NCI-H345 treated with DMSO at 0.1 percent for 48 hours (cell line): ENCODE data around the gene CREB5.

Source experiments
- DNase-seq: peaks from one replicate; lab custom pipeline; 2025; ENCODE audit not compliant: unreplicated experiment; lab: John Stamatoyannopoulos, UW

CREB5 gene

DNA sequence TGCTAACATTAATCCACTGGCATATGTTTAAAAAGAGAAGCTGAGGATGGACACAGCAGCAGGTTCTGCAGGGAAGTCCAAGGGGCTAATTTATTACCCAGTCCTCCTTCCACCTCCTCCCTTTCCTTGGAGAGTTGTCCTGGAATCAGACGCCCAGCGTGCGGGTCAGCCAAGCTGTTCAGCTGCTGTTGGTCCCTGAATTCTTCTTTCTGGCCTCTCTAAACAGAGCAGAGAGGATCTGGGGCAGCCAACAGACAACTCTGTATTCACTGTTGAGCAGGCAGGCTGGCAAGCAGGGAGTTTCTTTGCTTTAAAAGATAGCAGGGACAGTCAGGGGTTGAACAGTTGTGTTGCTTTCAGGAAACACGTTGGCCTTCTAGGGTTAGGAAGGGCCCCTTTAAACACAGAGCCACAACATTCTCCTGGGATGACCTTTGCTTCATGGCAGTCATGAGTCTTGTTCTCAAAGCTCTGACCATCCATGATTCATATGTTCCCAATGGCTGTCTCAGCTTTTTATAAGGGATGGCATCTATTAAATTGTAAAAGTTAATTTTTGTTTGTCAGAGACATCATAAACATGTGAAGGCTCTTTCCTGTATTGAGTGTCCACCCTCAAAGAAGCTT, 217.0 kb downstream of the CREB5 start:
- DNase-seq: no peak

DNA sequence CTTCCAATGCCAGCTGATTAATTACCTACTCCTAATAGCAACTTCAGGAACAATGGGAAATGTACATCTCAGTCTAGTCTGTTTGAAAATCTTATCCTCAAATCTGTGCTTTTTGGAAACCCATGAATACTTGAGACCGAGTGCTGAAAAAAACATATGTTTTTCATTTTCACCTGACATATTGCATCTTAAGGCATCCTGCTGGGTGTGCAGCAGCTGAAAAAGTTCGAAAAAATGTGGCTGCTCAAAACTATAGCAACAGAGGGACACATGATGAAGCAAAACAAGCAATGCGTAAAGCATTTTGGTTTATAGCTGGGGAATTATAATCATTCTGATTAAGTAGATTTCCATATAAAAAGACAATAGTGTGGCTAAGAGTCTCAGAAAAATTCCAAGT, 218.0 kb downstream of the CREB5 start:
- DNase-seq: no peak

- no peak for DNase-seq
Observed at GRCh38 chr7:28631995-28632394, 219.7 kb downstream of the CREB5 start.

DNA sequence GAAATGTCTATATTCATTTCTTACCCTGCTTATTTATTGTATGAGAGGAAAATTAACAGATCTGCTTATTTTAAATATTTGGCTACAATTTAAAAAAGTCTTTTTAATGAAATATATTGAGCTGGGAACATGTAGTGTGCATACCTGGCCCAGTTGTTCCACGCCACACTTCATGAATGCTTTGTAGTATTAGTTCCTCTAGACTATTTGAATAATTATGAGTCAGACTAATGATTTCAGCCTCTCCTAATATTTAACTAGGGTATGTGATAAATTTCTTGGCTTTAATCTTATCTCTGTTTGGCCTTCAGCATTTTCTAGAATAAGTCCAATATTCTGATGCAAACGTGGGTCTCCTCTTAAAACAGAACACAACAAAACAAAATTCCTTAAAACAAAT, 226.6 kb downstream of the CREB5 start:
- no peak for DNase-seq

GRCh38 chr7:28640001-28640400, 227.7 kb downstream of the CREB5 start:
- no peak for DNase-seq

DNA sequence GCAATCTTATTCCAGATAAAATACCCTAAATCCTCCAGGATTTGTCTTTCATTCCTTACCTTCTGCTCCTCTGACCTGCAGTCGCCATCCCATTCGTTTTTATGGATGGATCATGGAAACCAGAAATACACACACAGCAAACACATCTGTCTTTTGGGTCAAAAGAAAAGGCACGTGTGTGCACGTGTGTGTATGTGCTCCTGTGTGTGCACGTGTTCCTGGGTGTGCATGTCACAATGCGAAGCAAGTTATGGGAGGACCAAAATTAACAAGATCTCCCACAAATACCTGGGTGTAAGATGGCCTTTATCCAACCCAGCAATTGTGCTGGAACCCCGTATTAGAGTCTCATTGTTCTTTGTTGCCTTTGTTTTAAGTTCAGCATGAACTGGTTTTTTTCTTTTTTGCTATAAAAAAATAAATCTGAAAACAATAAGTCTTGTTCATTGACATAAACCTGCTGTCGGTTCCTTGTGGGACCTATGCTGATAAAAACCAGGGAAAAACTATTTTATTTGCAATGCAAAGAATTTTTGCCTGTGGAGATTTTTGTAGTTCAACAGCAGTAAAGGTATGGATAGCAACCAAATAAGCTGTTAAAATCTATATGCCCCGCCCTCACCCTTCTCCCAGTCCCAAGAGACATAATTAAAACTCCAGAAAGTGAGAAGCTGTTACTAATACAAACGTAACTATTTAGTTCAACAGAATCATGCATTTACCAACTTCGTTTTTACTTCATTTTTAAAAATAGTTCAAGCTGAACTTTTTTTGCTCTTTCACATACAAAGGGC, 229.6 kb downstream of the CREB5 start:
- no peak for DNase-seq

DNA sequence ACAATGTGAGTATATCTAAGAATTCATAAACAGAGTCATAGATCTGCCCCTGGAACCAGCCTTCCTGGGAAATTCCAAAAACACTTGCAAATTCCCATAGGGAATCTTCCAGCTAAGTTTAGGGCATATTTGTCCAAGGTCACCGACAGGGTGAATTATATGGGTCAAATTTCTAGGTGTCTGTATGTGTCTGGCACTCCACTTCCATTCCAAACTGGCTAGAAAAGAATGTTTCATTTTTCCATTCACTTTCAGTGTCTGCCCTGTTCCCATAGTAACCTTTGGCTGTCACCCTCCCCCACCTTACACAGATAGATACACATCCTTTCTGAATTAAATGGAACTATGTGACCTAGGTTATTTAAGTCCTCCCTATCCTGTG, 230.9 kb downstream of the CREB5 start:
- DNase-seq: no peak

DNA sequence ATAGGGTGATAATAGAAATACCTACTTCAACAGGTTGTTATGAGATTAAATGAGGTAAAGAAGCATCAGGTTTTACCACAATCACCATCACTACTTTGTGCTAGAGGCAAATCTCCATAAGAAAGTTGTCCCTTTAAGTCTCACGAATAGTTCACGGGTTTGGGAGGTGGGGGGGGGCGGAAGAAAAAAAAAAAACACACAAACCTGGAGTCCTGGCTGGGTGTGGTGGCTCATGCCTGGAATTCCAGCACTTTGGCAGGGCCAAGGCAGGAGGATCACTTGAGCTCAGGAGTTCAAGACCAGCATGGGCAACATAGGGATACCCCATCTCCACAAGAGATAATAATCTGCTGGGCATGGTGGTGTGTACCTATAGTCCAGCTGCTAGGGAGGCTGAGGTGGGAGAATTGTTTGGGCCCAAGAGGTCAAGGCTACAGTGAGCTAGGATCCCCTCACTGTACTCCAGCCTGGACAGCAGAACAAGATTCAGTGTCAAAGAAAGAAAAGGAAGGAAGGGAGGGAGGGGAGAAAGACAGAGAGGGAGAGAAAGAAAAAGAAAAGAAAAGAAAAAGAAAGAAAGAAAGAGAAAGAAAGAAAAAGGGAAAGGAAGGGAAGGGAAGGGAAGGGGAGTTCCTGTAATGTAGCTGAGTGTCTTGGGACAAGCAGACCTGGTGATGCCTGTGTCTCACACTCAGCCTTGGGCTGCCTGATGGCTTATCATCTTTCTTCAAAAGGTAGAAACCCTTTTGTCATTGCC, 231.4 kb downstream of the CREB5 start:
- no peak for DNase-seq

DNA sequence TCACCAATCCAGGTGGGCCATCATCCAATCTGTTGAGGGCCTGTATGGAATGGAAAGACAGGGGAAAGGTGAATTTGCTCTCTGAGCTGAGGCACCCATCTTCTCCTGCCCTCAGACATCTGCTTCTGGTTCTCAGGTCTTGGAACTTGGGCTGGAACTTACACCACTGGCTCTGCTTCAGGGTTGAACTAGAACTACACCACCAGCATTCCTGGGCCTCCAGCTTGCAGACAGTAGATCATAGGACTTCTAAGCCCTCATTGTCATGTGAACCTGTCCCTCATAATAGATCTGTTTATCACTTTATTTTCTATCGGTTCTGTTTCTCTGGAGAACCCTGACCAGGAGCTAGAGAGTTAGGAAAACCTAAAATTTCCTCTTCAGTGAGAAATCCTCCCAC, 233.5 kb downstream of the CREB5 start:
- no peak for DNase-seq

GRCh38 chr7:28646376-28647075, 234.2 kb downstream of the CREB5 start:
- no peak for DNase-seq

GRCh38 chr7:28647076-28647421, 234.7 kb downstream of the CREB5 start:
- DNase-seq: no peak

DNA sequence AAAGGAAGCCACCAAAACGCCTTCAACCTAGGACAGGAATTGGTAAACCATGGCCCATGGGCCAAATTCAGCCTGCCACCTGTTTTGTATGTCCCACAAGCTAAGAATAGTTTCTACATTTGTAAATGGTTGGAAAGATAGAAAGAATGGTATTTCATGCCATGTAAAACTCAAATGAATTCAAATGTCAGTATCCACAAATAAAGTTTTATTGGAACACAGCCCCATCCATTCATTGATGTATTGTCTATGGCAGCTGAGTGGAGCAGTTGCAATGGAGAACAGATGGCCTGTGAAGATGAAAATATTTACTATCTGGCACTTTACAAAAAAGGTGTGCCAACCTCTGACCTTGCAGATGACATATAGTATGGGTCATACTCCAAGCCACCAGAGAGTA, 236.9 kb downstream of the CREB5 start:
- no peak for DNase-seq

DNA sequence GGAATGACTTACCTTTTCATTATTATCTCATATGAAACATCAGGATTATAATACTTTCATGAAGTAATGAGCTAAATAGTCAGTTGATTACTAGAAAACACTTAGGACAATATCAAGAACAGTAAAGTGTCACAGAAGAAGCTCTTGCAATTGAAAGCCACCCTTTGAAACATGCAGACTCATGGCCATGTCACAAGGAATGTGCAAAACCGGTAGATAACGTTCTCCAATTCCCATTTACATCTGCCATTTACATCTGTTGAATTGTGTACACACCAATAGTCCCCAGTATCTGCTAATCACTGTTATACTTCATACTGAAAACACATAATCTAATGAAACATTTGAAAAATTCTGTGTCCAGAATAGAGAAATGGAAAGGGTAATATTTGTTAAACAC, 237.5 kb downstream of the CREB5 start:
- no peak for DNase-seq

DNA sequence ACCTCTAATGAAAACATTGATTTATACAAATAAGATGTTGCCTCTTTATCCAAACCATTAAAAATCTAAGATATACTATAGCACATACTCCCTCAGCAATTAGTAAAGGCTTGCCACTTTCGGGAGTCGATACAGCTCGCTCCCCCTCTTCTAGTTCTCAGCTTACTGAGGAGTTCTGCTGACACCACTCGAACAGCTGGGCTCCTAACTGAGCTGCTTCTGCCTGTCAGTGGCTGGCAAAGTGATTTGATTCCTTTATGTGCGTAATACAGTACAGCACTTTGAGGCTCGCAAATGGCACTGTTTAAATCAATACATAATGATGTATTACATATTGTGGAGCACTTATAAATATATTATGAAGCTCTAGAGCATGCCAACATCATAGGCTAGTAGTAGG, 241.8 kb downstream of the CREB5 start:
- no peak for DNase-seq

- DNase-seq: no peak
Observed at GRCh38 chr7:28656529-28656928, 244.2 kb downstream of the CREB5 start.

GRCh38 chr7:28658381-28658780, 246.1 kb downstream of the CREB5 start:
- DNase-seq: no peak

- DNase-seq: no peak
Observed at GRCh38 chr7:28660132-28660531, 247.8 kb downstream of the CREB5 start.

DNA sequence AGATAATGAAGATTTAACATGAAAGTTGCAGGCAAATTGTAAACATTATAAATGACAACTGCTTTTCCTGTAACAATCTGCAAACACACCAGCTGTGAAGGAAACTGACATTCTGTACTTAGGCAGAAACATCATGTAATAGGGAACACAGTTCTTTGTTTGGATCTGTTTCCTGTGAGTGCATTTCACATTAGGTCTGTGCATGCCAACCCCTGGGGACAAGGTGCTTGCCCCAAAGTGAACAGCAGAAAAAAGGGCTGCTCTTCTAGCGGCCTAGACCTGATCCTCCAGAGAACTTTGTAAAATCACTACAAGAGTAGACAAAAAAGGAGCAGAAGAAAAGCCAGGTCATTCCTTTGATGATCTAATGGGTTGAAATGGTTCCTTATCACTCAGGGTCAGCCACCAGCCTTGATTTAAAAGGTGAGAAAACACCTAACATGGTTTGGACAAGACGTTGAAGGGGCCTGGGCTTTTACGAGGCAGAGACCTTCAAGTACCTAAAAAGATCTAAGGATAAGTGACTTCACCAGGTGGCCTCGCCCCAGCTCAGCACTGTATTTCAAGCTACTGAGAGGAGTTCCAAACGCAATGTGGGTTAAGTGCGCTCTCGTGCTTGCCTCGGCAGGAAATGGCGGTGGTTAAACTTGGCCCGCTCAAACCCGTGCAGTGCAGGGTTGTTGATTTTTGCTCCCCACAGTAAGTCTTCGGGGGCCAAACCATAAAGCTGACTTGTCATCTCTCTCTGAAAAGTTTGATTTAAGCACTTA, 249.7 kb downstream of the CREB5 start:
- no peak for DNase-seq

- DNase-seq: no peak
Observed at GRCh38 chr7:28666154-28666553, 253.8 kb downstream of the CREB5 start.

- no peak for DNase-seq
Observed at GRCh38 chr7:28668085-28668484, 255.8 kb downstream of the CREB5 start.

GRCh38 chr7:28669330-28669729, 257.0 kb downstream of the CREB5 start:
- no peak for DNase-seq
